ENCODE results near the gene TGM2.

The TGM2 gene

GRCh38 chr20:38141889-38142494 lies 23.1 kb downstream of the TGM2 start:
- no peak for DNase-seq

- DNase-seq, result no peak
Observed at GRCh38 chr20:38141204-38141888, 23.7 kb downstream of the TGM2 start.

GRCh38 chr20:38139977-38140753 lies 24.9 kb downstream of the TGM2 start:
- no peak for DNase-seq

- DNase-seq, result no peak
Observed at GRCh38 chr20:38139156-38139912, 25.7 kb downstream of the TGM2 start.

DNA sequence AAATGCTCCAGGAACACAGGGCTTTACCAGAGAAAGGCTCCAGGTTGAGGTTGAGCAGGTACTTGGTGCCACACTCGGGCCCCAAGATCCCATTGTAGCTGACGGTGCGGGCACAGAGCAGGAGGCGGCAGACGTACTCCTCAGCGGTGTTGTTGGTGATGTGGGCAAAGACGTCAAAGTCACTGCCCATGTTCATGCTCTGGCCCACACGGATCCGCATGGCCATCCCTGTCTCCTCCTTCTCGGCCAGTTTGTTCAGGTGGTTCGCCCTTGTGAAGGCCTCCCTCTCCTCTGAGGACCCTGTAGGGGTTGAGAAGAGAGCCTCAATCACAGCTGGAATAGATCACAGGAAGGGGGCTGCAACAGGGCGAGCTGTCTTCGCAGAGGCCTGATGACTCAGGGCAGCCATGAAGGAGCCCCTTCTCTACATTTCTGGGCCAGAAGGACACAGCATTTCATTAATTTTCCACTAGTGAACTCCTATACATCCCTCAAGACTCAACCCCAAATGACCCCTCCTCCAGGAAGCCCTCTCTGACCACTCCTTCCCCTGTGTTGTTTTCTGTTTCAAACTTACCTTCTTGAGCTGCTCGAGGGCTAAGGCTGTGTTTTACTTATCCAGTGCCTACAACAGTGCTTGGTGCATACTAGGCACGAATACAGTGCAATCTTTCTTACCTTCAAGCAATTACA lies 26.8 kb downstream of the TGM2 start:
- no peak for DNase-seq

GRCh38 chr20:38137441-38138037 lies 27.5 kb downstream of the TGM2 start:
- DNase-seq, result no peak

DNA sequence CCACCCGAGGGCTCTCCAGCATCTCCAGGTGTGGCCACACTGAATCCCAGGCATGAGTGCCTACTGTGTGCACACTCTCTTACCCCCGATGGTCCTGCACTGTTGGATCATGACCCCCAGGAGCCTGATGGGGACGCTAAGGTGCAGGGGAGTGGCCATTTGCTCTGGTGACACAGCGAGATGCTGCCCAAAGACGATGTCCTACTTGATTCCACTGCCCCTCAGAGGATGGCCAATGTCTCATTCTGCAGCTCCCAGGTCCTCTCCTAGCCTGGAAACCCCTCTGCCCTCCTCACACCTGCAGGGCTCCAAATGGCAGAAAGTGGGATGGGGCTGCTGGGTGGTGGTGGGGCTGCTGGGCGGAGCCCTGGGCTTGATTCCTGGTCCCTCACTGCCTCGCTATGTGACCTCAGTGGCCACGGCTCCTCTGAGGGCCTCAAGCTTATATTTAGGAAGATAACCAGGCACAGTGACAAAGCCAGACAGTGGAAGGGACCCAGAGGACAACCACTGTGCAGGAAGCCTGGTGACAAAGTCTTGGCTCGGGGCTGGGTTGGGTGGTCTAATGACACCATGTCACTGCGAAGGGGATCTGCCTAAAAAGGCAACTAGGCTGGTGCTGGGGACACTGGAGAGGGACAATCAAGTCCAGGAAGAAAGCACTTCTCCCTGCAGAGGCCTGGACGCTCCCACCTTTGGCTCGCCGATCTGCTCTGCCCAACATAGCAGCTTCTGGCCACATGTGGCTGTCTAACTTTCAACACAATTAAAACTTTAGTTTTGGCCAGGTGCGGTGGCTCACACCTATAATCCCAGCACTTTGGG lies 28.4 kb downstream of the TGM2 start:
- no peak for DNase-seq

DNA sequence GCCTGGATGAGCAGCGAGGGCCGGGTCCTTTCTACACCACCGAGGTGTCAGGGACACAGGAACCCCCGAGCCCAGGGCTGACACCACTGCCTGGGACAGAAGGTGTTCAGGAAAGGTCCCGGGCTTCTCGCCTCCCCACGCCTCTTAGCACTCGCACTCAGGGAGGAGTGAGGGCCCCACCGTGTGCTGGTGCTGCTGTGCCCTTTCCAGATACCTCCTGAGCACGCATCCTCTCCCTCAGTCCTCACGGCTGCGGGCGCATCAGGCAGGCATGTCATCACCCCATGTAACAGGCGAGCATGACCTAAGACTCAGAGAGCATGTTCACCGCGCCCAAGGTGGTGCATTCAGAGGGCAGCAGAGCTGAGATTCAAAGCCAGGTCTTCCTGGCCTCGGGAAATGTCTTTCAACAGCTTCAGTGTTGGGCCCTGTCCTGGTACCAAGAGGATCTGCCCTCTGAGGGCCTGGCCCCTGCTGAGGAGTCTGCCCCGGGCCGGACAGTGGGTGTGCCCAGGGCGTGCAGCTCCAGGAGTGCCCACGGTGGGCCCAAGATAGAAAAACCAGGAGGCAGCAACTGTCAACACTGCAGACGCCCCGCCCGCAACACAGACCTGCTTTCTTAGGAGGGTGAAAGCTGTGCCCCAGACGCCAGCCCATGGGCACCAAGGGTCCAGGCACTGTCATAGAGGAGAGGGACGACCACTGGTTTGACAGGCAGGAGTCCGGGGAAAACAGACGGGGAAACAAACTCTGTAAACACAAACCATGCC lies 29.2 kb downstream of the TGM2 start:
- DNase-seq, result no peak

DNA sequence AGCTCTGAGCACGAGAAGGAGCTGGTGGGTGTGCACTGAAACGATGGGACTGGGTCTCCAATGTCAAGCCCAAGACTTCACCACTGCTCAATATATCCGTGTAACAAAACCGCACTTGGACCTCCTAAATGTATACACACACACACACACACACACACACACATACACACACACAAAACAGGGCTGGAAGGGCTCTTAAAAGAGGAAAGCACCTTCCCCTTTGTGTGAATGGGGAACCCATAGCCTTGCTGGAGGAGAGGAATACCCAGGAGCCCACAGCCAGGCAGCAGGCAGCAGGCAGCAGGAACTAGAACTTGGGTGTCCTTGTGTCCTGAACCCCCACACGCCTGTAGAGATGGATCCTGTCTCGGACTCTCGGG lies 29.8 kb downstream of the TGM2 start:
- DNase-seq, result no peak

DNA sequence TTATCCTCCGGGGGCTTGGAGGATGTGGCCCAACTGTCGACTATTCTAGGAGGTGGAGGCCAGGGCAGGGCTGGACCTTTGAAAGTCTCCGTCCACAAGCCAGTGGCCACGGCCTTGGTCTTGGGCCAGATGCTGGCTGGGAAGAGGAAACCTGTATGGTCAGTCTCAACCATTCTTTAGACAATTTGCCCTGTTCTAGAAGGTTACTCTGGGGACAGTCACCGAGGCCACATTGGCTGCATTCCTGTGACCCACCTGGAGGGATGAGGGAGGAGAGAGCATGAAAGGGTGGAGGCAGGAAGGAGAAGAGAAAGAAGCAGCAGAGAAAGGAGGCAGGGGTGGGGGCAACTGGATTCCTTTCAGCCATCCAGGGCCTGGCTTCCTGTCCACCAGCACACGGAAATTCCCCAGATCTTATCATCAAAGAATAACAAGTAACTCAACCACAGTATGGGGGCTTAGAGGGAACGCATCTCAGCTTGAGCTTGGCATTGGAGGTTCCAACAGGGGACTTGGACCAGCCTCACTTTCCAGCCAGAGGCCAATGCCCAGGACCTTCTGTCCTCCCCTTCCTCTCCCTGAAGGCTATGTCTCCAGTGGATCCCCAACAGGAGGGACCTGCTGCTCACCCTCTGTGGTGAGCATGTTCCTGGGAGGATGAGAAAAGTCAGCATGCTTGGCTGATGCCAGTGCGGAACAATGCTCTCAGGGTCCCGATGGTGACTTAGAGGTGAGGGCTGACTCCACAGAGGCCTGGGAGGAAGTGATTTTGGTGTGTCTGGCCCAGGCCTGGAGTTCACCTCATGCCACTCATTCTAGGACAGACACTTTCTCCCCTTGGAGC lies 30.4 kb downstream of the TGM2 start:
- no peak for DNase-seq

GRCh38 chr20:38133680-38134426 lies 31.2 kb downstream of the TGM2 start:
- no peak for DNase-seq

GRCh38 chr20:38132910-38133501 lies 32.1 kb downstream of the TGM2 start:
- no peak for DNase-seq

DNA sequence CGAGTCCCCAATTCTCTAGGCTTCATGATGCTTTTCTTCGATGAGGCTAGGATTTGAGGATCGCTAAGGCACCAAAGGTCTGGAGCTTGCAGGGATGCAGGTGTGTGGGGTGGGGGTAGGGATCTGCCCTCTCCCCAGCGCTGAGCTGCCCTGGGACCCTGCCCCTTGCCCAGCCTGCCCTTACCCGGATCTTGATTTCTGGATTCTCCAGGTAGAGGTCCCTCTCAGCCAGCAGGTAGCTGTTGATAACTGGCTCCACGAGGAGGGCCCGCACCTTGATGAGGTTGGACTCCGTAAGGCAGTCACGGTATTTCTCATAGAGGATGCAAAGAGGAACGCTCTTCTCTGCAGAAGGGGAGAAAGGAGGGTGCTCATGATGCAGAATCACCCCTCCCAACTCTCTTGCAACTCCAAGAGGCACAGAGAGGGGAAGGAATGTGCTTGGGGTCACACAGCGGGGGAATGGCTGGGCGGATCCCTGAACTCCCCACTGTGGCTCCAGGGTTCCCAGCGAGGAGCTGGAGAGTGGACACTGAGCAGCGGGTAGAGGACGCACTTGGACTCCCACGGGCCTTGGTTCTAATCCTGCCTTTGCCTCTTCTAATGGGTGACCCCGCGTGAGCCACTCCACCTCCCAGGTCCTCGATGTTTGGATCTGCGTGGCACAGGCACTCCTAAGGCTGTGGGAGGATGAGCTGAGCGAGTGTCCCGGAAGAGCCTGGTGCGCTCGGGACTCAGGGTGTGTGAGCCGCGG lies 32.7 kb downstream of the TGM2 start:
- DNase-seq, result no peak

DNA sequence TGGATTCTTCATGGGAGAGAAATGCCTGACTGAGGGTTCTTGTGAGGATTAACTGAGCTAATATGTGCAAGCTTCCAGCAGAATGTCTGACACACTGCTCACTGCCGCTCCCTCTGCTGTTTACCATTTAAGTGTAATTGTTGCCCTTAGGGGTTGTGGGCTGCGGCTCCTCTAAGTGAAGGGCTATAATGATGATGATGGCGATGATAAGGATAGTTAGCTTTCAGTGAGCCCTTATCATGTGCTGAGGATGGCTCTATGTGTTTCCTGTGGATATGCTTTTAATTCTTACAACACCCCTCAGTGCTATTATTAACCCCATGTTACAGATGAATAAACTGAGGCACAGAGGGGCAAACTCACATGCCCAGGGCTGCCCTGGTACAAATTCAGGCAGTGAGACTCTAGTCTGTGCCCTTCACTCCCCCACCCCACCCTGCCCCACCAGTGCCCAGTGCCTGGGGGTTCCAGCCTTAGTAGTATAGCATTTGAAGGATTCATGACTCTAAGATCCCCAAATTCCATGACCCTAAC lies 33.4 kb downstream of the TGM2 start:
- no peak for DNase-seq

DNA sequence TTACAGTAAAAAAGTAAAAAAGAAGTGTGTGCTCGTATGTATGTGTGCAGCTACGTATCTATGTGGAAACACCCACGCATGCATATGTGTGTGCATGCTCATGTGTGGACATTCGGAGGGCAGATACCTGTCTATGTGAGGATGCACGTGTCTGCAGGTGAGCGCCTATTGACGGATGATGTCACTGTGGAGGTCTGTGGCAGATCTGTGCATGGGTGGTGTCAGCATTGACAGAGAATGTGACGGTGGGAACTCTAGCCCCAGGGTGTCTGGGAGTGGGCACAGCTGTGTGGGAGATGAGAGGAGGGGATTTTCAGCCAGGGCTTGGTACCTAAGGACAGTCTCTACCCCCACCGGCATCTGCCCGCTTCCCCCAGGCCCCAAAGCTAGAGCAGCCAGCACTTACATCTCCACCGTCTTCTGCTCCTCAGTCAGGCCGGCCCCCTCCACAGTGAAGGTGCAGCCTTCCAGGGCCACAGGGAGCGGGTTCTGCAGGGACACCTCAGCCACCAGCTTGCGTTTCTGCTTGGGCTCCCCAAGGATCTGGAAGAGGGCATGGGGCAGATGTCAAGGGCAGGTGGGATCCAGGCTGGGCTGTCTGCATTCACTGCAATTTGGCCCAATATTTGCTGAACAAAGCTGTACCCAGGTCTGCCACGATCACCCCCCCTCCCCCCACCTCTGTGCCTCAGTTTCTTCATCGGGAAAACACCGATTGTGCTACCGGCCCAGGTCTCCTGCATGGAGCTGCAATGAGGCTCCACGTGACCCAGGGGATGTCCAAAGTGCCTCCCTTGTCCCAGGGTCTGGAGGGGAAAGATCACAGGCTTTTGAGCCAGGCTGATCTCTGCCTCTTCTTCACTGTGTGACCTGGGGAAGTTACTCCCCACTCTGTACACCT lies 34.1 kb downstream of the TGM2 start:
- no peak for DNase-seq

- no peak for DNase-seq
Observed at GRCh38 chr20:38129893-38130609, 35.0 kb downstream of the TGM2 start.
